ENCODE data around the gene GLIS1.
"Not testable (repeated sequence)": the region's sequence is repeated elsewhere in the genome, so short reads cannot be mapped to it uniquely, and the experiment has no call there.

DNA sequence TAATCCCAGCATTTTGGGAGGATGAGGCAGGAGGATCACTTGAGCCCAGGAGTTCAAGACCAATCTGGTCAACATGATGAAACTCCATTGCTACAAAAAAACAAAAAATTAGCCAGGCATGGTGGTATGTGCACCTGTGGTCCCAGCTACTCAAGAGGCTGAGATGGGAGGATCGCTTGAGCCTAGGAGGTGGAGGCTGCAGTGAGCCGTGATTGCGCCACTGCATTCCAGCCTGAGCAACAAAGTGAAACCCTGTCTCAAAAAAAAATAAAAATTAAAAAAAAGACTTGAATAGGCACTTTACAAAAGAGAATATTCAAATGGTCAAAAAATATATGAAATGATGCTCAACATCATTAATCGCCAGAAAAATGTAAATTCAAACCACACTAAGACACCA is 91.0 kb downstream of the GLIS1 start:
- TF ChIP-seq, protein P1, sequence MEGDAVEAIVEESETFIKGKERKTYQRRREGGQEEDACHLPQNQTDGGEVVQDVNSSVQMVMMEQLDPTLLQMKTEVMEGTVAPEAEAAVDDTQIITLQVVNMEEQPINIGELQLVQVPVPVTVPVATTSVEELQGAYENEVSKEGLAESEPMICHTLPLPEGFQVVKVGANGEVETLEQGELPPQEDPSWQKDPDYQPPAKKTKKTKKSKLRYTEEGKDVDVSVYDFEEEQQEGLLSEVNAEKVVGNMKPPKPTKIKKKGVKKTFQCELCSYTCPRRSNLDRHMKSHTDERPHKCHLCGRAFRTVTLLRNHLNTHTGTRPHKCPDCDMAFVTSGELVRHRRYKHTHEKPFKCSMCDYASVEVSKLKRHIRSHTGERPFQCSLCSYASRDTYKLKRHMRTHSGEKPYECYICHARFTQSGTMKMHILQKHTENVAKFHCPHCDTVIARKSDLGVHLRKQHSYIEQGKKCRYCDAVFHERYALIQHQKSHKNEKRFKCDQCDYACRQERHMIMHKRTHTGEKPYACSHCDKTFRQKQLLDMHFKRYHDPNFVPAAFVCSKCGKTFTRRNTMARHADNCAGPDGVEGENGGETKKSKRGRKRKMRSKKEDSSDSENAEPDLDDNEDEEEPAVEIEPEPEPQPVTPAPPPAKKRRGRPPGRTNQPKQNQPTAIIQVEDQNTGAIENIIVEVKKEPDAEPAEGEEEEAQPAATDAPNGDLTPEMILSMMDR (IDR thresholded peaks at IDR 0.05), result not testable (repeated sequence)
- not testable (repeated sequence) for TF ChIP-seq POLR2A, POLR2AphosphoS5 (IDR thresholded peaks at IDR 0.05)
